Thymus (tissue), 14 donors: ENCODE data around the gene PDIA4. TPM values are rescaled to one million over a fixed set of nuclear protein-coding genes. Genes with fewer than 3 reads are reported as not detected.

ENCODE experiments used
- DNase-seq, 9 donors: peaks; one replicate each; pipeline ENCODE4 v3.0.0-alpha.2; 2013; ENCODE audit warnings: low spot score in 9 of 9, low read depth in 6 of 9, missing footprints in 1 of 9
- H3K27ac ChIP-seq, 2 donors: one replicate each; pipeline ENCODE4 v1.5.1; 2013; ENCODE audit warnings: control low read depth in 1 of 2, low read depth in 1 of 2, low read length in 1 of 2, mild to moderate bottlenecking in 1 of 2, moderate library complexity in 1 of 2
- H3K27me3 ChIP-seq, 2 donors: one replicate each; pipeline ENCODE4 v1.5.1; 2013; ENCODE audit warnings: low read length in 1 of 2; ENCODE audit not compliant: control insufficient read depth in 2 of 2, insufficient read depth in 1 of 2
- H3K36me3 ChIP-seq, 2 donors: one replicate each; pipeline ENCODE4 v1.5.1; 2013; ENCODE audit warnings: low read length in 1 of 2, mild to moderate bottlenecking in 1 of 2, moderate library complexity in 1 of 2; ENCODE audit not compliant: control insufficient read depth in 2 of 2, insufficient read depth in 2 of 2
- H3K4me1 ChIP-seq, 2 donors: one replicate each; pipeline ENCODE4 v1.5.1; 2013; ENCODE audit warnings: low read length in 2 of 2; ENCODE audit not compliant: control insufficient read depth in 2 of 2, insufficient read depth in 2 of 2
- H3K4me3 ChIP-seq, 2 donors: one replicate each; pipeline ENCODE4 v1.5.1; 2013; ENCODE audit warnings: low read length in 2 of 2, control low read depth in 1 of 2, mild to moderate bottlenecking in 1 of 2
- H3K9me3 ChIP-seq, 2 donors: one replicate each; pipeline ENCODE4 v1.5.1; 2013; ENCODE audit warnings: low read length in 1 of 2, mild to moderate bottlenecking in 1 of 2; ENCODE audit not compliant: control insufficient read depth in 2 of 2, insufficient read depth in 1 of 2
- WGBS: extraction: QIAGEN DNeasy Blood & Tissue Kit; methylation state at CpG from one replicate; pipeline ENCODE4 v1.1.7; 2013; 5-methylcytosine and 5-hydroxymethylcytosine counted together
- long read RNA-seq, 10 donors: transcript quantifications; one replicate each; lab custom pipeline, GENCODE V29; 2026
- polyA plus RNA-seq: library from polyadenylated mRNA; stranded (reverse); fragments of 200-250 nt; gene quantifications from one replicate; pipeline ENCODE4 v1.2.3, GENCODE V29; 2013
- total RNA-seq: library from RNA; stranded (reverse); fragments of 120-200 nt; gene quantifications from one replicate; pipeline ENCODE4 v1.2.4, GENCODE V29; 2013
- donor health status: healthy.

The PDIA4 gene
- total RNA-seq, result 93.1 TPM
- 53.3 TPM for polyA plus RNA-seq
- long read RNA-seq, donor 1, partial matches to known transcripts, result 0 of 1 reads
- long read RNA-seq, donor 1, other reads (novel, unspliced or antisense), result 0 of 1 reads
- long read RNA-seq, donor 2, result 0 reads
- long read RNA-seq, donor 3, transcript PDIA4-201 (10 exons, 2,903 nt), result major isoform, 18 of 72 reads
- long read RNA-seq, donor 3, partial matches to known transcripts, result 53 of 72 reads
- long read RNA-seq, donor 3, other reads (novel, unspliced or antisense), result 0 of 72 reads
- long read RNA-seq, donor 4, transcript PDIA4-201 (10 exons, 2,903 nt), result major isoform, 5 of 20 reads
- long read RNA-seq, donor 4, partial matches to known transcripts, result 14 of 20 reads
- long read RNA-seq, donor 4, other reads (novel, unspliced or antisense), result 0 of 20 reads
- long read RNA-seq, donor 5, transcript PDIA4-201 (10 exons, 2,903 nt), result major isoform, 32 of 130 reads
- long read RNA-seq, donor 5, partial matches to known transcripts, result 95 of 130 reads
- long read RNA-seq, donor 5, other reads (novel, unspliced or antisense), result 0 of 130 reads
- long read RNA-seq, donor 6, transcript PDIA4-201 (10 exons, 2,903 nt), result major isoform, 26 of 45 reads
- long read RNA-seq, donor 6, partial matches to known transcripts, result 16 of 45 reads
- long read RNA-seq, donor 6, other reads (novel, unspliced or antisense), result 0 of 45 reads
- long read RNA-seq, donor 7, transcript PDIA4-201 (10 exons, 2,903 nt), result major isoform, 22 of 42 reads
- long read RNA-seq, donor 7, partial matches to known transcripts, result 20 of 42 reads
- long read RNA-seq, donor 7, other reads (novel, unspliced or antisense), result 0 of 42 reads
- long read RNA-seq, donor 8, transcript PDIA4-201 (10 exons, 2,903 nt), result major isoform, 15 of 47 reads
- long read RNA-seq, donor 8, partial matches to known transcripts, result 31 of 47 reads
- long read RNA-seq, donor 8, other reads (novel, unspliced or antisense), result 0 of 47 reads
- long read RNA-seq, donor 9, transcript PDIA4-201 (10 exons, 2,903 nt), result major isoform, 16 of 35 reads
- long read RNA-seq, donor 9, partial matches to known transcripts, result 18 of 35 reads
- long read RNA-seq, donor 9, other reads (novel, unspliced or antisense), result 0 of 35 reads
- long read RNA-seq, donor 10, transcript PDIA4-201 (10 exons, 2,903 nt), result major isoform, 14 of 60 reads
- long read RNA-seq, donor 10, partial matches to known transcripts, result 45 of 60 reads
- long read RNA-seq, donor 10, other reads (novel, unspliced or antisense), result 0 of 60 reads

- under 1% methylated on average over 87 of the region's 87 CpGs for WGBS
- peak within 1 kb of the TSS; percentile 76 to 85 for H3K4me3 ChIP-seq
- H3K27ac ChIP-seq, result peak within 1 kb of the TSS; percentile 87
- DNase-seq, result peak; percentile 93 to 99 (median 98)
- peaks cover 8 to 33% of the 10 kb centered on the region in 2 donors for H3K4me1 ChIP-seq
- no peaks in the 10 kb centered on the region for H3K27me3 ChIP-seq
- no peaks in the 10 kb centered on the region for H3K9me3 ChIP-seq
- H3K36me3 ChIP-seq, result peaks cover 0 to 11% of the 10 kb centered on the region in 2 donors
Observed at GRCh38 chr7:149028346-149029109, at the start of gene PDIA4. TSS of gene PDIA4 (minus strand) at chr7:149028505. CDS start at chr7:149028408, 97 bp downstream.

GRCh38 chr7:149077594-149077993 is 49.3 kb upstream of the PDIA4 start:
- no peaks in the 10 kb centered on the region for H3K9me3 ChIP-seq
- 87% methylated on average over 9 of the region's 9 CpGs for WGBS
- H3K27ac ChIP-seq, result no peak overlapping the region
- H3K36me3 ChIP-seq, result peaks cover 6 to 16% of the 10 kb centered on the region in 2 donors
- no peaks in the 10 kb centered on the region for H3K4me1 ChIP-seq
- DNase-seq, result no peak
- H3K4me3 ChIP-seq, result no peak overlapping the region
- no peaks in the 10 kb centered on the region for H3K27me3 ChIP-seq

GRCh38 chr7:149075286-149075685 is 47.0 kb upstream of the PDIA4 start:
- no peaks in the 10 kb centered on the region for H3K27me3 ChIP-seq
- peaks cover 0 to 8% of the 10 kb centered on the region in 2 donors for H3K4me1 ChIP-seq
- H3K4me3 ChIP-seq, result no peak overlapping the region
- WGBS, result 98% methylated on average over 2 of the region's 2 CpGs
- DNase-seq, result no peak
- H3K9me3 ChIP-seq, result peaks cover 0 to 9% of the 10 kb centered on the region in 2 donors
- H3K27ac ChIP-seq, result no peak overlapping the region
- H3K36me3 ChIP-seq, result peaks cover 28 to 39% of the 10 kb centered on the region in 2 donors

GRCh38 chr7:149074116-149074885 is 46.0 kb upstream of the PDIA4 start:
- Histone ChIP-seq H3K36me3 (peaks cover 34 to 43% of the 10 kb centered on the region in 2 donors), H3K27ac (no peak overlapping the region), H3K27me3 (no peaks in the 10 kb centered on the region), H3K4me3 (no peak overlapping the region), H3K4me1 (peaks cover 0 to 8% of the 10 kb centered on the region in 2 donors), H3K9me3 (peaks cover 0 to 9% of the 10 kb centered on the region in 2 donors)
- WGBS, result 90% methylated on average over 3 of the region's 3 CpGs
- no peak for DNase-seq

GRCh38 chr7:149072438-149072775 is 44.1 kb upstream of the PDIA4 start:
- Histone ChIP-seq H3K9me3 (peaks cover 0 to 9% of the 10 kb centered on the region in 2 donors), H3K36me3 (peaks cover 38 to 43% of the 10 kb centered on the region in 2 donors), H3K27me3 (no peaks in the 10 kb centered on the region), H3K4me3 (no peak overlapping the region), H3K27ac (no peak overlapping the region), H3K4me1 (peaks cover 0 to 8% of the 10 kb centered on the region in 2 donors)
- 96% methylated on average over 4 of the region's 4 CpGs for whole genome bisulfite sequencing
- no peak for DNase-seq

- Histone ChIP-seq H3K4me1 (peaks cover 0 to 8% of the 10 kb centered on the region in 2 donors), H3K27ac (peak overlapping the region in 1 of 2 donors; percentile 31), H3K4me3 (no peak overlapping the region), H3K36me3 (peaks cover 36 to 41% of the 10 kb centered on the region in 2 donors), H3K9me3 (peaks cover 0 to 9% of the 10 kb centered on the region in 2 donors), H3K27me3 (no peaks in the 10 kb centered on the region)
- DNase-seq, result peak in 4 of 9 donors; percentile 11 to 66 (median 36)
- WGBS, result 93% methylated on average over 46 of the region's 46 CpGs
Observed at GRCh38 chr7:149071641-149072437, 43.5 kb upstream of the PDIA4 start.

- 98% methylated on average over 29 of the region's 29 CpGs for WGBS
- H3K36me3 ChIP-seq, result peaks cover 36 to 40% of the 10 kb centered on the region in 2 donors
- H3K27ac ChIP-seq, result no peak overlapping the region
- H3K4me3 ChIP-seq, result no peak overlapping the region
- peaks cover 0 to 8% of the 10 kb centered on the region in 2 donors for H3K4me1 ChIP-seq
- peaks cover 0 to 9% of the 10 kb centered on the region in 2 donors for H3K9me3 ChIP-seq
- H3K27me3 ChIP-seq, result no peaks in the 10 kb centered on the region
- no peak for DNase-seq
Observed at GRCh38 chr7:149071182-149071635, 42.9 kb upstream of the PDIA4 start.
